WI38 (cell line): ENCODE measurements around the gene LHFPL4.
"Not testable (repeated sequence)": the region's sequence is repeated elsewhere in the genome, so short reads cannot be mapped to it uniquely, and the experiment has no call there.

ENCODE experiments used
- H3K4me3 ChIP-seq: 2 replicates; pipeline ENCODE4 v1.5.1; 2011; ENCODE audit warnings: low read depth, mild to moderate bottlenecking, control low read depth, low read length
- TF ChIP-seq, protein P1 (sequence below): IDR thresholded peaks from 2 replicates; pipeline ENCODE4 v1.5.1; 2012; ENCODE audit warnings: low read depth, mild to moderate bottlenecking, control low read depth, low read length

Gene LHFPL4

DNA sequence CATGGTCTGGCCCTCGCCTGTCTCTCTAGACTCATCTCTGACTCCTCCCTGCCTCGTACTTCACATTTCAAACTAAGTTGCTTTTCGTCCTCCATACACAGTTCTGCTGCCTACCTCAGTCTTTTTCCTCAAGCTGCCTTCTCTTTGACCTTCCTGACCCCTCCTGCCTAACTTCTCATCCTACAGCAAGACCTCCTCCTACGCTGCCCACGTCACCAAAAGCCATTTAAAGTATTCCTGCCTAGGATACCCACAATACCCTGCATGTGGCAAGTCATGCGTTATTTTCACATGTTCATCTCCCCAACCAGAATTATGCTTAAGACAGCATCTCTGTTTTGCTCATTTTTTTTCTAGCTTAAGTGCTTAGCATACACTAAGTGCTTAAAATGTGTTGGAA, 56.7 kb downstream of the LHFPL4 start:
- TF ChIP-seq, protein P1, sequence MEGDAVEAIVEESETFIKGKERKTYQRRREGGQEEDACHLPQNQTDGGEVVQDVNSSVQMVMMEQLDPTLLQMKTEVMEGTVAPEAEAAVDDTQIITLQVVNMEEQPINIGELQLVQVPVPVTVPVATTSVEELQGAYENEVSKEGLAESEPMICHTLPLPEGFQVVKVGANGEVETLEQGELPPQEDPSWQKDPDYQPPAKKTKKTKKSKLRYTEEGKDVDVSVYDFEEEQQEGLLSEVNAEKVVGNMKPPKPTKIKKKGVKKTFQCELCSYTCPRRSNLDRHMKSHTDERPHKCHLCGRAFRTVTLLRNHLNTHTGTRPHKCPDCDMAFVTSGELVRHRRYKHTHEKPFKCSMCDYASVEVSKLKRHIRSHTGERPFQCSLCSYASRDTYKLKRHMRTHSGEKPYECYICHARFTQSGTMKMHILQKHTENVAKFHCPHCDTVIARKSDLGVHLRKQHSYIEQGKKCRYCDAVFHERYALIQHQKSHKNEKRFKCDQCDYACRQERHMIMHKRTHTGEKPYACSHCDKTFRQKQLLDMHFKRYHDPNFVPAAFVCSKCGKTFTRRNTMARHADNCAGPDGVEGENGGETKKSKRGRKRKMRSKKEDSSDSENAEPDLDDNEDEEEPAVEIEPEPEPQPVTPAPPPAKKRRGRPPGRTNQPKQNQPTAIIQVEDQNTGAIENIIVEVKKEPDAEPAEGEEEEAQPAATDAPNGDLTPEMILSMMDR: no peak
- H3K4me3 ChIP-seq: no peak overlapping the region

DNA sequence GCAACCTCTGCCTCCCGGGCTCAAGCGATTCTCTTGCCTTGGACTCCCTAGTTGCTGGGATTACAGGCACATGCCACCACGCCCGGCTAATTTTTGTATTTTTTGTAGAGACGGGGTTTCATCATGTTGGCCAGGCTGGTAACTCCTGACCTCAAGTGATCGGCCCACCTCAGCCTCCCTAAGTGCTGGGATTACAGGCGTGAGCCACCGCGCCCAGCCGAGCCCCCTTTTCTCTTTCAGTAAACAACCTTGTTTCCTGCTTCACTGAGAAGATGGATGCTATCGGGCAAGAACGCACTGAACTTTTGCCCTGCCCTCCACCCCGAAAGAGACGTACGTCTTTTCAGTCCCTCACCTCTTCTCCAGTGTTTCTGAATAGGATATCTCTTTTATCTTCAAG, 59.6 kb downstream of the LHFPL4 start:
- H3K4me3 ChIP-seq: not testable (repeated sequence)

DNA sequence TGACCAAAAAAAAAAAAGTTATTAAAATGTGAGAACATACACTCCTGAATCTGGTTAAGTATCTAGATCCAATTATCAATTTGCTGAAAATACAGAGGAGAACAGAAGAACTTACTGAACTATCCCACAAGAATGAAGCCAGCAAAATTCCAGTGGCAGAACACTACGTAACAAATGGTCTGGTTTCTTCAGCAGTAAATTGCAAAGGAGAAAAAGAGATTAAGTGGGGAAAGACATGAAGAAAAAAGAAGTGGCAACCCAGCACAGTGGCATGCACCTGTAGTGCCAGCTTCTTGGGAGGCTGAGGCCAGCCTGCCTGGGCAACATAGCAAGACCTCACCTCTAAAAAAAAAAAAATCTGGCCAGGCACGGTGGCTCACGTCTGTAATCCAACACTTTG, 62.1 kb downstream of the LHFPL4 start:
- TF ChIP-seq, protein P1: no peak
- no peak overlapping the region for H3K4me3 ChIP-seq

DNA sequence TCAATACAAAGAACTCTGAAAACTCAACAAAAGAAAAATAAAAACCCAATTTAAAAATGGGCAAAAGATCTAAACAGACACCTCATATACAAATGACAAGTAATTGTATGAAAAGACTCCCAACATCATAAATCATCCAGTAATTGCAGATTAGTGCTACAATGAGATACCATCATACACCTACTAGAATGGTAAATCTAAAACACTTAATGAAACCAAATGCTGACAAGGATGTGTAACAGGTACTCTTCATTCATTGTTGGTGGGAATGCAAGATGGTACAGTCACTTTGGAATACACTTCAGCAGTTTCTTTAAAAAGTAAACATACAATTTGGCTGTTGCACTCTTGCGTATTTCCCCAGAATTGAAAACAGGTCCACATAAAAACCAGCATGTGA, 68.4 kb downstream of the LHFPL4 start:
- no peak overlapping the region for H3K4me3 ChIP-seq
- TF ChIP-seq, protein P1: no peak

DNA sequence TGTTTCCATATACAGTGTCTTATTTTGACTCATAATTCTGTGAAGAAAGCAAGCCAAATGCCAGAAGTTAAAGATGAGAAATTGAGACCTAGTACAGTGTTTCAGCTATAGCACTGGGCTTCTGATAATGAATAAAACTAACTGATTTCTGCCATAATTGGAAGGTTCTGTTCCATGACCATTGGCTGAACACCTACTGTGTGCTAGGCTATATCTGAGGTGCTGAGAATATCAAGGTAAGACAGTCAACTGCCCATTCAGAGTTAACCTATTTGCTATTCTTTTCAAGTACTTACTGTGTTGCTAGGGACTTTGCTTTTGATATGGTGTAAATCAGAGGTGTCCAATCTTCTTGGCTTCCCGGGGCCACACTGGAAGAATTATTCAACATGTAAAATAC, 73.4 kb downstream of the LHFPL4 start:
- TF ChIP-seq, protein P1: no peak
- H3K4me3 ChIP-seq: no peak overlapping the region

DNA sequence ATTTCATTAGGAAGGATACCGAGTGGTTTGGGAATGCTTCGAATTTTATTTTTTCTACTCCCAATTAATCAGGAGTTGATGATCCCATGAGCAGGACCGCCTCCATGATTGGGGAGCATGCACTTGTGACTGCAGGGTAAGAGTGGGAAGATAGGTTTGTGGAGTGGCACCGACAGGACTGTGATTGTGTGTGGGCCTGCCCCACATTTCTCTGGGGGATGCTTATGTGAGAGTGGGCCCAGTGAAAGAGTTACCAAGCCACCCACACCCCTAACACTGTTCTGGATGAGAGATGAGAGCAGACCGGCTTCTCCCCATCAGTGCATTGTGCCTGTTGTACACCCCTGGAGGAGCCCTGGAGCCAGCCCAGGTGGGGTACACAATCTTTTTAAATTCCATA, 76.7 kb downstream of the LHFPL4 start:
- H3K4me3 ChIP-seq: no peak overlapping the region
- TF ChIP-seq, protein P1: no peak

DNA sequence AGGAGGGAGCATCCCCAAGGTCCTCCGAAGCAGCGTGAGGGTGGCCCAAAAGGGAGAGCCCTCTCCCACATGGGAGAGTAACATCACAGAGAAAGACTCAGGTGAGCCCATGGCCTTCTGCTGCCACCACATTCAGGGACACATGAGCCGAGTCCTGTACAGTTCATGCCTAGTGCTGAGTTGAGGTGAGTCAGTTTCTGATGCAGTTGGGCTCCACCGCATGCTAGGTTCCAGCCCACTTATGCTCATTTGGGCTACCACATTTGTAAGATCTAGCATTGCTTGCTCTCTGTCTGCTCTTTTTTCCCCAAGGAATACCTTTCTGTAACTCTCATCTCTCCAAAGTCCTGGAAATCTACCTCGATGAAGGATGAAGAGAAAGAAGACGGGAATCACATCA, 79.1 kb downstream of the LHFPL4 start:
- H3K4me3 ChIP-seq: no peak overlapping the region
- TF ChIP-seq, protein P1: no peak

DNA sequence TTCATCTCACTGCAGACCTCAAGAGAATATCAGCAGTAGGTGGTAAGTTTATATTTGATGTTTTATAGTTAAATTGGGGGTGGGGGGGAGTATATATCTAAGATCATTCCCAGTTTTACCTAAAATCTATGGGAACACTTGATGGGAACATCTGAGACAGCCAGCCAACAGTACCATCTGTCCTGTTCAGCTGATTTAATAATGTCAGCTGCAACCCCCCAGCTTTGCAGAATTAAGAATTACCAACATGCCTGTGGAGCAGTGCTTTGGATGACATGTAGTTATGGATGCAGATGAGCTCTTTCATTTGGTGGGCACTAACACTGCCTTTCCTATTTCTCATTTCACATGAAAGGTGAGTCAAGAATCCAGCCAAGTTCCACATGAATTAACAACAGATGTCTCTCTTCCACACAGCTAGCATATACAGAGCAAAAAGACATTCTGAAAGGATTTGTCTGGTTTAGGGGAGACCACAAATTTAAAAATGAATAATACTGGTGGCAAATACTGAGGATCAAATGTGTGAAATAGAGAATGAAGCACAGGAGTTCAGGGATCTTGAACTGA, 80.0 kb downstream of the LHFPL4 start:
- TF ChIP-seq, protein P1: no peak
- no peak overlapping the region for H3K4me3 ChIP-seq
